Heart left ventricle (tissue), 16 donors: ENCODE results near the gene COL6A1. TPM values are rescaled to one million over a fixed set of nuclear protein-coding genes. Genes with fewer than 3 reads are reported as not detected.
A peak's percentile ranks its signal among the peaks of the same experiment; 100 is the strongest.

Source experiments
- ATAC-seq, 4 donors: fragments of 200-7000 bp; cut with Tn5 transposase; one replicate each; pipeline ENCODE4 v1.9.1; 2020 to 2022; ENCODE audit warnings: moderate library complexity in 4 of 4, mild to moderate bottlenecking in 3 of 4, moderate number of reproducible peaks in 1 of 4
- DNase-seq, 5 donors: peaks; one replicate each; pipeline ENCODE4 v3.0.0-alpha.2; 2020
- H3K27ac ChIP-seq, 12 donors: fragments of 200-600 bp; sonication (generic) in 4 of 12; one replicate each; pipeline versions ENCODE4 v1.5.0 to v1.8.0; 2016 to 2022; ENCODE audit warnings: mild to moderate bottlenecking in 2 of 12
- H3K27me3 ChIP-seq, 9 donors: fragments of 200-600 bp; sonication (generic) in 2 of 9; one replicate each; pipeline versions ENCODE4 v1.5.1 to v1.8.0; 2016 to 2022; ENCODE audit warnings: mild to moderate bottlenecking in 3 of 9
- H3K36me3 ChIP-seq, 9 donors: fragments of 200-600 bp; sonication (generic) in 2 of 9; one replicate each; pipeline versions ENCODE4 v1.5.0 to v1.8.0; 2018 to 2022; ENCODE audit warnings: mild to moderate bottlenecking in 2 of 9
- H3K4me1 ChIP-seq, 12 donors: fragments of 200-600 bp; sonication (generic) in 4 of 12; one replicate each; pipeline versions ENCODE4 v1.5.0 to v1.8.0; 2016 to 2022; ENCODE audit warnings: mild to moderate bottlenecking in 3 of 12
- H3K4me3 ChIP-seq, 12 donors: fragments of 200-600 bp; sonication (generic) in 4 of 12; one replicate each; pipeline versions ENCODE4 v1.5.0 to v1.8.0; 2017 to 2022; ENCODE audit warnings: mild to moderate bottlenecking in 9 of 12, moderate library complexity in 4 of 12
- H3K9me3 ChIP-seq, 12 donors: fragments of 200-600 bp; sonication (generic) in 4 of 12; one replicate each; pipeline versions ENCODE4 v1.5.0 to v1.8.0; 2016 to 2022; ENCODE audit warnings: mild to moderate bottlenecking in 1 of 12
- POLR2A ChIP-seq, 2 donors: fragments of 450-650 bp; IDR thresholded peaks; one replicate each; pipeline ENCODE4 v1.6.1; 2017; ENCODE audit warnings: antibody characterized with exemption in 2 of 2, mild to moderate bottlenecking in 2 of 2, moderate library complexity in 2 of 2
- WGBS, 4 donors: extraction: QIAGEN DNeasy Blood & Tissue Kit in 2 of 4; methylation state at CpG; one replicate each; pipeline versions ENCODE4 v1.1.5 to v1.1.7; 2013 to 2018; 5-methylcytosine and 5-hydroxymethylcytosine counted together
- intact Hi-C, 10 donors: fragments of 100-400 bp; cut with DNase I; formaldehyde crosslinking; loops; one replicate each; pipeline versions ENCODE4 v1.11.1 to v1.14.2; 2022
- polyA plus RNA-seq, 2 donors: library from polyadenylated mRNA; stranded (reverse); fragments of 200-250 nt; gene quantifications; one replicate each; pipeline ENCODE4 v1.2.3, GENCODE V29; 2013
- total RNA-seq, 9 donors: library from RNA; depleted of rRNA in 2 of 9; stranded (reverse); fragments of >200 nt in 2 of 9; fragmentation: NEBNext Ultra II Directional in 3 of 9; extraction: Animal tissue kit (Norgen Biotek cat#: 25700) in 3 of 9; gene quantifications; one replicate each; pipeline versions ENCODE4 v1.1.0 to v1.2.4, GENCODE V29; 2016 to 2023
- TF ChIP-seq, protein P1 (sequence below), 12 donors: fragments of 200-600 bp; sonication (generic) in 4 of 12; IDR thresholded peaks; one replicate each; pipeline versions ENCODE4 v1.5.0 to v1.8.0; 2018 to 2022; ENCODE audit warnings: antibody characterized with exemption in 12 of 12, mild to moderate bottlenecking in 5 of 12
- donor health status: ischemic (EF 13 %, LVEDD 7.1; RV severe dilation, severe dysfunction).
- donor health status: healthy with polysubstance abuse.
- donor health status: DM: no; HTN: yes; CAD: no.
- donor health status: DM: no; HTN: no; CAD: no.
- donor health status: ischemic (EF 25% LVEDD 6.9; RV normal size, moderate dysfunction).
- donor health status: ischemic (EF 25% LVEDD 5.7; RV mildly dilated, moderate dysfunction).
- donor health status: healthy.
- donor health status: DM: yes; HTN: yes; CAD: no.
- donor health status: ischemic (EF 35%, LVEDD 5.7; RV mildly dilated, moderate dysfunction).
- donor health status: nonischemic (EF 11% LVEDD 7.7; RV severe dilation, severe dysfunction).
- donor health status: DM: yes; HTN: yes; CAD: no.
- donor health status: PGD.
- donor health status: ischemic (EF 29% LVEDD 5.4; RV normal size, mild dysfunction).
- donor health status: nonischemic (EF 23%, LVEDD 6.1; RV moderate dilation, normal function).

Gene COL6A1
- total and polyA plus RNA-seq, 11 donors = 92.4 to 385 (median 149) TPM

GRCh38 chr21:45963232-45963570 lies 18.4 kb upstream of the COL6A1 start:
- intact Hi-C loops = no loop called here

DNA sequence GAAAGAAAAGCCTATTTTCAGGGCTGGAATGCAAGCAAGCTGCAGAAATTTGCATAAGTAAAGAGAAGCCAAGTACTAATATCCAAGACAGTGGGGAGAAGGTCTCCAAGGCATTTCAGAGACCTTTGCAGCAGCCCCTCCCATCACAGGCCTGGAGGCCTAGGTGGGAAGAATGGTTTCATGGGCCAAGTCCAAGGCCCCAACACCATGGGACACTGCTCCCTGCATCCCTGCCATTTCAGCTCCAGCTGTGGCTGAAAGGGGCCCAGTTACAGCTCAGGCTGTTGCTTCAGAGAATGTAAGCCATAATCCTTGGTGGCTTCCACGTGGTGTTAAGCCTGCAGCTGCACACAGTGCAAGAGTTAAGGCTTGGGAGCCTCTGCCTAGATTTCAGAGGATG lies 16.9 kb upstream of the COL6A1 start:
- WGBS, 4 donors = 27 to 44% (median 34%) methylated on average over 1 of the region's 1 CpG

More at GRCh38 chr21:45963232-45963570, 18.4 kb upstream of the COL6A1 start:
- H3K27ac ChIP-seq = peak overlapping the region in 1 of 12 donors; percentile 43
- H3K36me3 ChIP-seq = no peaks in the 10 kb centered on the region
- peaks cover 0 to 11% (median 0%) of the 10 kb centered on the region in 12 donors for H3K9me3 ChIP-seq
- peak in 1 of 5 donors; percentile 10 for DNase-seq
- peaks cover 0 to 20% (median 9%) of the 10 kb centered on the region in 12 donors for H3K4me1 ChIP-seq
- WGBS, 4 donors = 66 to 73% (median 73%) methylated on average over 3 of the region's 3 CpGs
- ATAC-seq = peak in 1 of 4 donors; percentile 48
- TF ChIP-seq, protein P1, sequence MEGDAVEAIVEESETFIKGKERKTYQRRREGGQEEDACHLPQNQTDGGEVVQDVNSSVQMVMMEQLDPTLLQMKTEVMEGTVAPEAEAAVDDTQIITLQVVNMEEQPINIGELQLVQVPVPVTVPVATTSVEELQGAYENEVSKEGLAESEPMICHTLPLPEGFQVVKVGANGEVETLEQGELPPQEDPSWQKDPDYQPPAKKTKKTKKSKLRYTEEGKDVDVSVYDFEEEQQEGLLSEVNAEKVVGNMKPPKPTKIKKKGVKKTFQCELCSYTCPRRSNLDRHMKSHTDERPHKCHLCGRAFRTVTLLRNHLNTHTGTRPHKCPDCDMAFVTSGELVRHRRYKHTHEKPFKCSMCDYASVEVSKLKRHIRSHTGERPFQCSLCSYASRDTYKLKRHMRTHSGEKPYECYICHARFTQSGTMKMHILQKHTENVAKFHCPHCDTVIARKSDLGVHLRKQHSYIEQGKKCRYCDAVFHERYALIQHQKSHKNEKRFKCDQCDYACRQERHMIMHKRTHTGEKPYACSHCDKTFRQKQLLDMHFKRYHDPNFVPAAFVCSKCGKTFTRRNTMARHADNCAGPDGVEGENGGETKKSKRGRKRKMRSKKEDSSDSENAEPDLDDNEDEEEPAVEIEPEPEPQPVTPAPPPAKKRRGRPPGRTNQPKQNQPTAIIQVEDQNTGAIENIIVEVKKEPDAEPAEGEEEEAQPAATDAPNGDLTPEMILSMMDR (IDR thresholded peaks at IDR 0.05) = no peak
- TF ChIP-seq POLR2A (IDR thresholded peaks at IDR 0.05) = no peak
- no peaks in the 10 kb centered on the region for H3K27me3 ChIP-seq
- H3K4me3 ChIP-seq = no peak overlapping the region

DNA sequence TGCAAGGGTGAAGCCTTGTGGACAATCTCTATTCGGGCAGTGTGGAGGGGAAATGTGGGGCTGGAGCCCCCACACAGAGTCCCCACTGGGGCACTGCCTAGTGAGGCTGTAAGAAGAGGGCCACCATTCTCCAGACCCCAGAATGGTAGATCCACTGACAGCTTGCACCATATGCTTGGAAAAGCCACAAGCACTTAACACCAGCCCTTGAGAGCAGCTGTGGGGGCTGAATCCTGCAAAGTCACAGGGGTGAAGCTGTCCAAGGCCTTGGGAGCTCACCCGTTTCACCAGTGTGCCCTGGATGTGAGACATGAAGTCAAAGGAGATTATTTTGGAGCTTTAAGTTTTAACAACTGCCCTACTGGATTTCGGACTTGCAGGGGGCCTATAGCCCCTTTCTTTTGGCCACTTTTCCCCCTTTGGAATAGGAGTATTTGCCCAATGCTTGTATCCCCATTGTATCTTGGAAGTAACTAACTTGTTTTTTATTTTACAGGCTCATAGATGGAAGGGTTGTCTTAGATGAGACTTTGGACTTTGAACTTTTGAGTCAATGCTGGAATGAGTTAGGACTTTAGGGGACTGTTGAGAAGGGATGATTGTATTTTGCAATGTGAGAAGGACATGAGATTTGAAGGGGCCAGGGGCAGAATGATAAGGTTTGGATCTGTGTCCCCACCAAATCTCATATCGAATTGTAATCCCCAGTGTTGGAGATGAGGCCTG lies 16.3 kb upstream of the COL6A1 start:
- WGBS, 4 donors = 81 to 97% (median 89%) methylated on average over 4 of the region's 4 CpGs
- H3K36me3 ChIP-seq = no peaks in the 10 kb centered on the region
- H3K4me3 ChIP-seq = no peak overlapping the region
- peaks cover 0 to 11% (median 0%) of the 10 kb centered on the region in 12 donors for H3K9me3 ChIP-seq
- TF ChIP-seq, protein P1 (IDR thresholded peaks at IDR 0.05) = no peak
- TF ChIP-seq POLR2A (IDR thresholded peaks at IDR 0.05) = no peak
- H3K27me3 ChIP-seq = no peaks in the 10 kb centered on the region
- H3K27ac ChIP-seq = no peak overlapping the region
- DNase-seq (peak in 1 of 5 donors; percentile 12), ATAC-seq (no peak)
- intact Hi-C loops = no loop called here
- peaks cover 0 to 8% (median under 1%) of the 10 kb centered on the region in 12 donors for H3K4me1 ChIP-seq

More for the DNA sequence above, 16.9 kb upstream of the COL6A1 start:
- peak in 1 of 5 donors; percentile 11 for DNase-seq
- Histone ChIP-seq H3K27ac (no peak overlapping the region), H3K4me3 (no peak overlapping the region), H3K36me3 (no peaks in the 10 kb centered on the region), H3K4me1 (peaks cover 0 to 7% (median 0%) of the 10 kb centered on the region in 12 donors), H3K9me3 (peaks cover 0 to 11% (median 0%) of the 10 kb centered on the region in 12 donors), H3K27me3 (no peaks in the 10 kb centered on the region)
- intact Hi-C loops = no loop called here
- no peak for ATAC-seq
- no peak for TF ChIP-seq POLR2A (IDR thresholded peaks at IDR 0.05)
- TF ChIP-seq, protein P1 (IDR thresholded peaks at IDR 0.05) = no peak

DNA sequence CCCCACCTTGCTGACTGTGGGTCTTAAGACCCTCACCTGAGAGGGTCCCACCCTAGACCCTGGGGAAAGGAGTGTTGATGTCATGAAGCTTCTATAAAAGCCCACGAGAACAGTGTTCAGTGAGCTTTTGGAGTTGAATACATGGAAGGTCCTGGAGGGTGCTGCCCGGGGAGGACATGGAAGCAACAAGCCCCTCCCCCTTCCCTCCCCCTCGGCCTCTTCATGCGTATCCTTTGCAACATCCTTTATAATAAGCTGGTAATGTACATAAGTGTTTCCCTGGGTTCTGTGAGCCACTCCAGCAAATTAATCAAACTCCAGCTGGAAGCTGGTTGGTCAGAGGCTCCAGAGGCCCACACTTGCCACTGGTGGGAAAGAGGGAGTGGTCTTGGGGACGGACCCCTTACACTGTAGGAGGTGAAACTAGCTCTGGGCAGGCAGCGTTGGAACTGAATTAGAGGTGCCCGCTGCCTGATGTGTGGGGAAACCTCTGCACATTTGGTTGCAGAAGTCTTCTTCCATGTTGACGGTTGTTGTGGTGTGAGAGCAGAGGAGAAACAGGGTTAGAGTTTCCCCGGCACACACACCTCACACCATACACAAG lies 14.7 kb upstream of the COL6A1 start:
- H3K27ac ChIP-seq = no peak overlapping the region
- DNase-seq (peak in 1 of 5 donors; percentile 9), ATAC-seq (no peak)
- H3K4me3 ChIP-seq = no peak overlapping the region
- peaks cover 0 to 8% (median 0%) of the 10 kb centered on the region in 9 donors for H3K27me3 ChIP-seq
- no peaks in the 10 kb centered on the region for H3K36me3 ChIP-seq
- WGBS, 4 donors = 77 to 87% (median 79%) methylated on average over 9 of the region's 9 CpGs
- H3K9me3 ChIP-seq = peaks cover 0 to 11% (median 0%) of the 10 kb centered on the region in 12 donors
- peaks cover under 1 to 25% (median 16%) of the 10 kb centered on the region in 12 donors for H3K4me1 ChIP-seq
- intact Hi-C loops = no loop called here
- TF ChIP-seq, protein P1 (IDR thresholded peaks at IDR 0.05) = no peak
- TF ChIP-seq POLR2A (IDR thresholded peaks at IDR 0.05) = no peak
